Neutrophil (primary cell): ENCODE measurements around the gene NDRG4.

Source experiments
- H3K27ac ChIP-seq: fragments of 200-600 bp; sonication (generic); 2 replicates; pipeline ENCODE4 v1.5.1; 2016; ENCODE audit warnings: mild to moderate bottlenecking, moderate library complexity
- H3K27me3 ChIP-seq: fragments of 200-600 bp; sonication (generic); 2 replicates; pipeline ENCODE4 v1.6.0; 2016; ENCODE audit warnings: mild to moderate bottlenecking
- H3K36me3 ChIP-seq: fragments of 200-600 bp; sonication (generic); 2 replicates; pipeline ENCODE4 v1.5.1; 2017
- H3K4me1 ChIP-seq, 2 experiments: fragments of 200-600 bp in 1 of 2; sonication (generic) in 1 of 2; 1 replicate in 1 of 2; 2 replicates in 1 of 2; pipeline versions ENCODE4 v1.5.1 to v1.6.1; 2013 to 2016; ENCODE audit warnings: low read depth in 1 of 2, low read length in 1 of 2, mild to moderate bottlenecking in 1 of 2, moderate library complexity in 1 of 2; ENCODE audit not compliant: control insufficient read depth in 1 of 2, insufficient read depth in 1 of 2
- H3K4me3 ChIP-seq, 2 experiments: fragments of 200-600 bp in 1 of 2; sonication (generic) in 1 of 2; 1 replicate in 1 of 2; 2 replicates in 1 of 2; pipeline ENCODE4 v1.5.1; 2013 to 2016; ENCODE audit warnings: low read depth in 1 of 2, low read length in 1 of 2, mild to moderate bottlenecking in 1 of 2, moderate library complexity in 1 of 2
- H3K9me3 ChIP-seq: fragments of 200-600 bp; sonication (generic); 2 replicates; pipeline ENCODE4 v1.5.1; 2016
- CTCF ChIP-seq: fragments of 200-600 bp; sonication (generic); IDR thresholded peaks from 2 replicates; pipeline ENCODE4 v1.5.1; 2016; ENCODE audit warnings: antibody characterized with exemption

NDRG4 gene

GRCh38 chr16:58462499-58462996 is 37.4 kb upstream of the NDRG4 start:
- Histone ChIP-seq H3K27me3 (peaks cover 97% of the 10 kb centered on the region), H3K4me3 (no peak overlapping the region), H3K9me3 (no peaks in the 10 kb centered on the region), H3K27ac (no peak overlapping the region), H3K4me1 (peaks cover 0 to 9% of the 10 kb centered on the region in 2 experiments), H3K36me3 (no peaks in the 10 kb centered on the region)
- TF ChIP-seq CTCF = no peak

GRCh38 chr16:58462997-58463941 is 36.7 kb upstream of the NDRG4 start:
- no peak for TF ChIP-seq CTCF
- no peaks in the 10 kb centered on the region for H3K9me3 ChIP-seq
- no peaks in the 10 kb centered on the region for H3K36me3 ChIP-seq
- peaks cover 0 to 9% of the 10 kb centered on the region in 2 experiments for H3K4me1 ChIP-seq
- peaks cover 100% of the 10 kb centered on the region for H3K27me3 ChIP-seq
- no peak overlapping the region for H3K27ac ChIP-seq
- no peak overlapping the region for H3K4me3 ChIP-seq

GRCh38 chr16:58464047-58464915 is 35.7 kb upstream of the NDRG4 start:
- no peaks in the 10 kb centered on the region for H3K9me3 ChIP-seq
- TF ChIP-seq CTCF = no peak
- peaks cover 0 to 9% of the 10 kb centered on the region in 2 experiments for H3K4me1 ChIP-seq
- H3K27ac ChIP-seq = no peak overlapping the region
- no peaks in the 10 kb centered on the region for H3K36me3 ChIP-seq
- H3K27me3 ChIP-seq = peaks cover 100% of the 10 kb centered on the region
- no peak overlapping the region for H3K4me3 ChIP-seq

GRCh38 chr16:58464916-58465731 is 34.8 kb upstream of the NDRG4 start:
- Histone ChIP-seq H3K4me3 (no peak overlapping the region), H3K27me3 (peaks cover 100% of the 10 kb centered on the region), H3K36me3 (no peaks in the 10 kb centered on the region), H3K9me3 (no peaks in the 10 kb centered on the region), H3K4me1 (peaks cover 0 to 9% of the 10 kb centered on the region in 2 experiments), H3K27ac (no peak overlapping the region)
- TF ChIP-seq CTCF = no peak

- TF ChIP-seq CTCF = no peak
- H3K4me3 ChIP-seq = no peak overlapping the region
- peaks cover 0 to 9% of the 10 kb centered on the region in 2 experiments for H3K4me1 ChIP-seq
- H3K36me3 ChIP-seq = no peaks in the 10 kb centered on the region
- no peak overlapping the region for H3K27ac ChIP-seq
- no peaks in the 10 kb centered on the region for H3K9me3 ChIP-seq
- peaks cover 100% of the 10 kb centered on the region for H3K27me3 ChIP-seq
Observed at GRCh38 chr16:58465817-58466216, 34.1 kb upstream of the NDRG4 start.
